Dedifferentiated amniotic fluid mesenchymal stem cell (primary cell): Measurements from ENCODE around the gene AKIRIN1.
"Not testable (repeated sequence)": the region's sequence is repeated elsewhere in the genome, so short reads cannot be mapped to it uniquely, and the experiment has no call there.

Experiments
- DNase-seq: peaks from one replicate; pipeline ENCODE4 v3.0.0-alpha.2; 2016; ENCODE audit errors: extremely low spot score

The AKIRIN1 gene

GRCh38 chr1:39046613-39047210 lies 55.6 kb downstream of the AKIRIN1 start:
- no peak for DNase-seq

- DNase-seq = peak; percentile 69
Observed at GRCh38 chr1:39047374-39048229, 56.5 kb downstream of the AKIRIN1 start.

GRCh38 chr1:39048745-39049370 lies 57.8 kb downstream of the AKIRIN1 start:
- no peak for DNase-seq

GRCh38 chr1:39050001-39050400 lies 58.9 kb downstream of the AKIRIN1 start:
- no peak for DNase-seq

- DNase-seq = not testable (repeated sequence)
Observed at GRCh38 chr1:39051193-39051850, 60.2 kb downstream of the AKIRIN1 start.

GRCh38 chr1:39051956-39052355 lies 60.9 kb downstream of the AKIRIN1 start:
- no peak for DNase-seq

- not testable (repeated sequence) for DNase-seq
Observed at GRCh38 chr1:39055213-39055710, 64.2 kb downstream of the AKIRIN1 start.
